Adrenal gland (tissue), 12 donors: Measurements from ENCODE around the gene ADGRD2. TPM values are rescaled to one million over a fixed set of nuclear protein-coding genes. Genes with fewer than 3 reads are reported as not detected.

ENCODE experiments used
- DNase-seq, 7 donors: peaks; one replicate each; pipeline ENCODE4 v3.0.0-alpha.2; 2019 to 2020
- H3K27ac ChIP-seq, 5 donors: fragments of 200-600 bp; sonication (generic) in 4 of 5; 1 replicate in 3 of 5; 2 replicates in 2 of 5; pipeline versions ENCODE4 v1.5.1 to v1.8.0; 2016 to 2020; ENCODE audit warnings: mild to moderate bottlenecking in 1 of 5
- H3K27me3 ChIP-seq: fragments of 200-600 bp; 2 replicates; pipeline ENCODE4 v1.8.0; 2021
- H3K36me3 ChIP-seq, 2 donors: fragments of 200-600 bp; replicated peaks in 1 of 2; 1 replicate in 1 of 2; 2 replicates in 1 of 2; pipeline versions ENCODE4 v1.5.1 to v1.8.0; 2018 to 2022
- H3K4me1 ChIP-seq, 2 donors: fragments of 200-600 bp; replicated peaks in 1 of 2; 1 replicate in 1 of 2; 2 replicates in 1 of 2; pipeline versions ENCODE4 v1.5.1 to v1.8.0; 2018 to 2021
- H3K4me3 ChIP-seq, 4 donors: fragments of 200-600 bp; sonication (generic) in 3 of 4; one replicate each; pipeline ENCODE4 v1.5.1; 2016 to 2018
- H3K9me3 ChIP-seq, 3 donors: fragments of 200-600 bp; sonication (generic) in 1 of 3; replicated peaks in 1 of 3; 1 replicate in 2 of 3; 2 replicates in 1 of 3; pipeline versions ENCODE4 v1.5.1 to v1.8.0; 2016 to 2021
- CTCF ChIP-seq, 6 experiments: fragments of 450-650 bp in 4 of 6; fragments of 200-600 bp in 2 of 6; sonication (generic) in 1 of 6; IDR thresholded peaks; 1 replicate in 5 of 6; 2 replicates in 1 of 6; pipeline versions ENCODE4 v1.5.1 to v1.8.0; 2016 to 2021; ENCODE audit warnings: antibody characterized with exemption in 6 of 6, mild to moderate bottlenecking in 2 of 6, moderate library complexity in 1 of 6
- POLR2A ChIP-seq, 2 donors: fragments of 450-650 bp; IDR thresholded peaks; one replicate each; pipeline ENCODE4 v1.6.1; 2017; ENCODE audit warnings: antibody characterized with exemption in 2 of 2, mild to moderate bottlenecking in 2 of 2, moderate library complexity in 1 of 2
- WGBS, 4 donors: extraction: QIAGEN DNeasy Blood & Tissue Kit in 2 of 4; methylation state at CpG; one replicate each; pipeline versions ENCODE4 v1.1.5 to v1.1.7; 2013 to 2017; 5-methylcytosine and 5-hydroxymethylcytosine counted together
- intact Hi-C, 2 donors: fragments of 100-400 bp; cut with DNase I; formaldehyde crosslinking; loops; one replicate each; pipeline versions ENCODE4 v1.14.1 to v1.15.0; 2022 to 2023
- polyA plus RNA-seq, 3 donors: library from polyadenylated mRNA; stranded (reverse); fragments of 200-250 nt in 2 of 3; fragments of 350-450 nt in 1 of 3; fragmentation: Illumina TruSeq in 1 of 3; extraction: RNeasy Lipid Tissue Mini Kit (QIAGEN cat#74804) in 1 of 3; gene quantifications; one replicate each; pipeline ENCODE4 v1.2.3, GENCODE V29; 2013 to 2014
- total RNA-seq, 9 donors: library from RNA; depleted of rRNA in 4 of 9; stranded (reverse); fragments of >200 nt in 4 of 9; fragments of 120-200 nt in 1 of 9; fragmentation: NEBNext Ultra II Directional in 1 of 9; extraction: Animal tissue kit (Norgen Biotek cat#: 25700) in 1 of 9; gene quantifications; one replicate each; pipeline versions ENCODE4 v1.1.0 to v1.2.4, GENCODE V29; 2013 to 2023
- donor health status: healthy with polysubstance abuse.
- donor health status: Bipolar disorder and iron deficiency.
- donor health status: DM: yes; HTN: yes; CAD: no.
- donor health status: DM: no; HTN: no; CAD: no.
- donor health status: DM: no; HTN: no; CAD: no.
- donor health status: DM: yes; HTN: yes; CAD: no.

ADGRD2 gene
- total and polyA plus RNA-seq, 12 donors: 0.16 to 4.4 (median 0.46) TPM; not detected in 4

- H3K4me3 ChIP-seq: no peak overlapping the region
- 71 to 82% (median 78%) methylated on average over 7 of the region's 7 CpGs for WGBS, 4 donors
- no peak for TF ChIP-seq CTCF (IDR thresholded peaks at IDR 0.05)
- TF ChIP-seq POLR2A (IDR thresholded peaks at IDR 0.05): no peak
- H3K9me3 ChIP-seq: no peaks in the 10 kb centered on the region
- H3K27ac ChIP-seq: no peak overlapping the region
- H3K27me3 ChIP-seq: peaks cover 7% of the 10 kb centered on the region
- DNase-seq: no peak
- no peaks in the 10 kb centered on the region for H3K36me3 ChIP-seq
- intact Hi-C loops: no loop called here
- peaks cover 4 to 5% of the 10 kb centered on the region in 2 donors for H3K4me1 ChIP-seq
Observed at GRCh38 chr9:124472770-124473169, 22.5 kb downstream of the ADGRD2 start.

DNA sequence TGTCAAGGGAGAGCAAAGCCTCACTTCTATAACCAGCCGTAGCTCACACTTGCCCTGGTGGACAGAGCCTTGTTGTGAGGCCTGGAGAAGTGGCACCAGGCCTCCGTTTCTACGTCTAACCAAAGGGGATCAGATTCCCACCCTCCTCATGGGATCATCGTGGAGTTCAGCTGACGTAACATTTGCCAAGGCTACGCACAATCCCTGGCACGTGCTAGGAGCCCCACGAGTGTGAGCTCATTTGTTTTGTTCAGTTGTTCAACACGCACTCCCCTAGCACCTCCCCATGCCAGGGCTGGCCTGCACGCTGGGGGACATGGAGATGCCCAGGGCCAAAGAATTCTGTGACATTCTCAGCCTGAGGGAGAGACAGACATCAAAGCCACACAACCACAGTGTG, 23.1 kb downstream of the ADGRD2 start:
- Histone ChIP-seq H3K27me3 (peaks cover 7% of the 10 kb centered on the region), H3K4me3 (no peak overlapping the region), H3K27ac (no peak overlapping the region), H3K36me3 (no peaks in the 10 kb centered on the region), H3K9me3 (no peaks in the 10 kb centered on the region), H3K4me1 (peaks cover 6 to 9% of the 10 kb centered on the region in 2 donors)
- no peak for DNase-seq
- intact Hi-C loops: no loop called here
- TF ChIP-seq POLR2A (IDR thresholded peaks at IDR 0.05) (no peak), CTCF (IDR thresholded peaks at IDR 0.05) (no peak)
- WGBS, 4 donors: 63 to 78% (median 67%) methylated on average over 9 to 10 of the region's 10 CpGs

DNA sequence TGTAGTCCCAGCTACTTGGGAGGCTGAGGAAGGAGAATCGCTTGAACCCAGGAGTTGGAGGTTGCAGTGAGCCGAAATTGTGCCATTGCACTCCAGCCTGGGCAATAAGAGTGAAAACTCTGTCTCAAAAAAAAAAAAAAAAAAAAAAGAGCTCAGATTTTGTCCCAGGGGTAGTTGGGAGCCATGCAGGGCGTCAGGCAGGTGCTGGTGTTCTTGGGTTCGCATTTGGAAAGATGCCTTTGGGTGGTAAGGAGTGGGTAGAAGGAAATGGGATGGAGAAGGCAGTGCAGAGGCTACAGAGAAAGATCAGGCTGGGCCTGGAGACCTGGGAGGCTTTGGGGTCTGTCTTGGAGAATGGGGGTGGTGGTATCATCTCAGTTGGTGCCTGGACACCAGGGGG, 23.9 kb downstream of the ADGRD2 start:
- DNase-seq: no peak
- Histone ChIP-seq H3K27me3 (peaks cover 7% of the 10 kb centered on the region), H3K36me3 (no peaks in the 10 kb centered on the region), H3K4me1 (peaks cover 6 to 9% of the 10 kb centered on the region in 2 donors), H3K4me3 (no peak overlapping the region), H3K9me3 (no peaks in the 10 kb centered on the region), H3K27ac (no peak overlapping the region)
- intact Hi-C loops: no loop called here
- WGBS, 4 donors: 65 to 93% (median 82%) methylated on average over 4 of the region's 4 CpGs
- TF ChIP-seq POLR2A (IDR thresholded peaks at IDR 0.05): no peak
- no peak for TF ChIP-seq CTCF (IDR thresholded peaks at IDR 0.05)

- WGBS, 4 donors: 66 to 70% (median 67%) methylated on average over 2 to 21 of the region's 21 CpGs
- Histone ChIP-seq H3K27ac (no peak overlapping the region), H3K4me1 (peaks cover 6 to 9% of the 10 kb centered on the region in 2 donors), H3K27me3 (peaks cover 7% of the 10 kb centered on the region), H3K36me3 (no peaks in the 10 kb centered on the region), H3K4me3 (no peak overlapping the region), H3K9me3 (no peaks in the 10 kb centered on the region)
- DNase-seq: no peak
- TF ChIP-seq POLR2A (IDR thresholded peaks at IDR 0.05) (no peak), CTCF (IDR thresholded peaks at IDR 0.05) (no peak)
- intact Hi-C loops: loop anchor here in 1 of 2 donors (5.0 kb wide), 1 partner anchor 53 kb away; no protein-coding TSS in a partner anchor
Observed at GRCh38 chr9:124475158-124475867, 25.1 kb downstream of the ADGRD2 start.
